HepG2 (cell line): Measurements from ENCODE around the gene ATRNL1. TPM values are rescaled to one million over a fixed set of nuclear protein-coding genes. Genes with fewer than 3 reads are reported as not detected.

Source experiments
- ATAC-seq: fragments of 200-7000 bp; cut with Tn5 transposase; 3 replicates; pipeline ENCODE4 v1.9.1; 2020; ENCODE audit warnings: mild to moderate bottlenecking, moderate library complexity
- BruUV-seq: library from RNA; stranded (reverse); fragments of 400-500 nt; replicated peaks from 2 replicates; lab custom pipeline; 2021; lab: Mats Ljungman, UMichigan
- CTCF ChIA-PET: fragments of 300-600 bp; formaldehyde crosslinking; extraction: SDS; loops from one replicate; lab custom pipeline; 2021; ENCODE audit warnings: low total read pairs, inconsistent platforms, low intra/inter-chr PET ratio; lab: Yijun Ruan, JAX
- POLR2A ChIA-PET: fragments of 350-600 bp; sonication (Branson Sonifier 250); formaldehyde crosslinking; loops from one replicate; lab custom pipeline; 2020; ENCODE audit warnings: antibody characterized with exemption, inconsistent platforms; lab: Yijun Ruan, JAX
- DNase-seq: peaks from one replicate; pipeline ENCODE4 v3.0.0-alpha.2; 2015; ENCODE audit warnings: low spot score
- FAIRE-seq: peaks from 3 replicates; lab custom pipeline; 2011; peaks lifted over from hg19 to GRCh38; lab: Jason Lieb, UNC
- H2AFZ ChIP-seq: one replicate; pipeline ENCODE4 v1.6.1; 2011; ENCODE audit warnings: low read length, inconsistent platforms
- H3K27ac ChIP-seq: fragments of 300-600 bp; 3 replicates; pipeline ENCODE4 v1.8.0; 2011; ENCODE audit warnings: mixed run types, mild to moderate bottlenecking, mixed read lengths, low read length, inconsistent platforms; ENCODE audit not compliant: insufficient read depth; ENCODE audit errors: extremely low read length
- H3K27me3 ChIP-seq, 2 experiments: fragments of 200-600 bp in 1 of 2; 2 replicates in 1 of 2; 3 replicates in 1 of 2; pipeline versions ENCODE4 v1.6.0 to v1.8.0; 2011; ENCODE audit warnings: low read length in 2 of 2, mild to moderate bottlenecking in 2 of 2, moderate library complexity in 2 of 2, inconsistent platforms in 1 of 2; ENCODE audit not compliant: insufficient read depth in 2 of 2, control insufficient read depth in 1 of 2
- H3K36me3 ChIP-seq, 2 experiments: fragments of 200-600 bp in 1 of 2; replicated peaks in 1 of 2; 2 replicates in 1 of 2; 3 replicates in 1 of 2; pipeline versions ENCODE4 v1.5.1 to v1.8.0; 2011; ENCODE audit warnings: low read length in 2 of 2, inconsistent platforms in 1 of 2; ENCODE audit not compliant: insufficient read depth in 2 of 2, control insufficient read depth in 1 of 2
- H3K4me1 ChIP-seq: 2 replicates; pipeline ENCODE4 v1.5.1; 2012; ENCODE audit warnings: low read length, inconsistent platforms; ENCODE audit not compliant: insufficient read depth
- H3K4me2 ChIP-seq: 2 replicates; pipeline ENCODE4 v1.6.0; 2011; ENCODE audit warnings: low read depth, low read length, inconsistent platforms
- H3K4me3 ChIP-seq, 3 experiments: fragments of 200-600 bp in 1 of 3; sonication (generic), shearing (Covaris generic) in 1 of 3; replicated peaks in 1 of 3; 2 replicates each; pipeline ENCODE4 v1.5.1; 2011 to 2016; ENCODE audit warnings: low read length in 3 of 3, inconsistent platforms in 2 of 3, low read depth in 2 of 3, mild to moderate bottlenecking in 2 of 3, control low read depth in 1 of 3, mixed read lengths in 1 of 3; ENCODE audit not compliant: insufficient read depth in 1 of 3
- H3K79me2 ChIP-seq: one replicate; pipeline ENCODE4 v1.6.1; 2011; ENCODE audit warnings: low read length, inconsistent platforms; ENCODE audit not compliant: insufficient read depth
- H3K9ac ChIP-seq: 2 replicates; pipeline ENCODE4 v1.6.0; 2011; ENCODE audit warnings: mild to moderate bottlenecking, low read depth, low read length, inconsistent platforms; ENCODE audit not compliant: insufficient read depth
- H3K9me3 ChIP-seq: 2 replicates; pipeline ENCODE4 v1.5.1; 2012; ENCODE audit warnings: mild to moderate bottlenecking, low read length
- H4K20me1 ChIP-seq: 2 replicates; pipeline ENCODE4 v1.6.0; 2011; ENCODE audit warnings: inconsistent platforms, mild to moderate bottlenecking, low read length, moderate library complexity; ENCODE audit not compliant: insufficient read depth
- ARID4A ChIP-seq: sonication (generic); formaldehyde crosslinking; IDR thresholded peaks from 2 replicates; pipeline ENCODE4 v1.5.0; 2020; ENCODE audit warnings: mild to moderate bottlenecking, missing genetic modification reagents, borderline replicate concordance
- CSRNP1 ChIP-seq: sonication (generic); formaldehyde crosslinking; IDR thresholded peaks from 2 replicates; pipeline ENCODE4 v1.8.1; 2023; ENCODE audit warnings: mild to moderate bottlenecking, missing genetic modification reagents
- GABPA ChIP-seq, 2 experiments: IDR thresholded peaks; 2 replicates each; pipeline ENCODE4 v1.6.1; 2011 to 2016; ENCODE audit warnings: low read depth in 2 of 2, low read length in 1 of 2, missing biosample characterization in 1 of 2, missing genetic modification characterization in 1 of 2
- MATR3 ChIP-seq: sonication (generic); formaldehyde crosslinking; IDR thresholded peaks from 2 replicates; pipeline ENCODE4 v1.4.0; 2020; ENCODE audit warnings: missing genetic modification reagents
- MYNN ChIP-seq: sonication (generic); formaldehyde crosslinking; IDR thresholded peaks from 2 replicates; pipeline ENCODE4 v1.4.0; 2020; ENCODE audit warnings: mild to moderate bottlenecking, low read depth, missing genetic modification reagents
- NR2F1 ChIP-seq, 2 experiments: fragments of 450-650 bp in 1 of 2; formaldehyde crosslinking in 1 of 2; IDR thresholded peaks; 2 replicates each; pipeline versions ENCODE4 v1.5.0 to v1.6.1; 2016 to 2020; ENCODE audit warnings: mild to moderate bottlenecking in 1 of 2, missing compliant biosample characterization in 1 of 2, missing genetic modification reagents in 1 of 2, moderate library complexity in 1 of 2
- PHF20 ChIP-seq: sonication (generic); formaldehyde crosslinking; IDR thresholded peaks from 2 replicates; pipeline ENCODE4 v1.5.0; 2020; ENCODE audit warnings: mild to moderate bottlenecking, missing genetic modification reagents
- PTBP1 ChIP-seq: fragments of 200-400 bp; formaldehyde crosslinking; IDR thresholded peaks from 2 replicates; pipeline ENCODE4 v1.6.1; 2018; ENCODE audit warnings: low read length, low read depth; ENCODE audit not compliant: poor library complexity, severe bottlenecking
- RELA ChIP-seq: sonication (generic); formaldehyde crosslinking; IDR thresholded peaks from 2 replicates; pipeline ENCODE4 v1.4.0; 2020; ENCODE audit warnings: missing genetic modification reagents
- RFX3 ChIP-seq: IDR thresholded peaks from 2 replicates; pipeline ENCODE4 v1.6.1; 2016; ENCODE audit warnings: missing biosample characterization, missing genetic modification reagents
- RORA ChIP-seq: sonication (generic); formaldehyde crosslinking; IDR thresholded peaks from 2 replicates; pipeline ENCODE4 v1.5.0; 2020; ENCODE audit warnings: mild to moderate bottlenecking, missing genetic modification reagents, moderate library complexity
- SCMH1 ChIP-seq: sonication (generic); formaldehyde crosslinking; IDR thresholded peaks from 2 replicates; pipeline ENCODE4 v1.9.0; 2021; ENCODE audit warnings: missing genetic modification reagents, mild to moderate bottlenecking, borderline replicate concordance
- SIX1 ChIP-seq: sonication (generic); formaldehyde crosslinking; IDR thresholded peaks from 2 replicates; pipeline ENCODE4 v1.4.0; 2020; ENCODE audit warnings: missing genetic modification reagents, borderline replicate concordance
- SKI ChIP-seq: fragments of 450-650 bp; IDR thresholded peaks from one replicate; pipeline ENCODE4 v1.6.1; 2018; ENCODE audit warnings: mild to moderate bottlenecking; ENCODE audit not compliant: partially characterized antibody
- ZFP1 ChIP-seq: IDR thresholded peaks from 2 replicates; pipeline ENCODE4 v1.6.1; 2016
- ZNF615 ChIP-seq: sonication (generic); formaldehyde crosslinking; IDR thresholded peaks from 2 replicates; pipeline ENCODE4 v1.5.0; 2020; ENCODE audit warnings: mild to moderate bottlenecking, missing genetic modification reagents, borderline replicate concordance
- ZNF674 ChIP-seq: sonication (generic); formaldehyde crosslinking; IDR thresholded peaks from 2 replicates; pipeline ENCODE4 v1.5.0; 2020; ENCODE audit warnings: low read depth, mild to moderate bottlenecking, missing genetic modification reagents
- WGBS: methylation state at CpG from one replicate; pipeline ENCODE4 v1.1.6; 2017; ENCODE audit warnings: low lambda C conversion rate; 5-methylcytosine and 5-hydroxymethylcytosine counted together
- in situ Hi-C: cut with HindIII; loops from 2 replicates; pipeline ENCODE4 v1.10.0; 2017; ENCODE audit warnings: low pct_unique_long_range_greater_than_20kb; ENCODE audit not compliant: extremely low pct_ligation_motif_present
- intact Hi-C: fragments of 100-400 bp; cut with micrococcal nuclease; formaldehyde crosslinking; loops from one replicate; pipeline ENCODE4 v1.10.0; 2022; ENCODE audit not compliant: unreplicated experiment
- polyA plus RNA-seq, 8 experiments: library from polyadenylated mRNA; depleted of rRNA in 3 of 8; stranded (reverse) in 7 of 8; unstranded in 1 of 8; fragments of >200 nt; fragmentation: Illumina TruSeq in 4 of 8; extraction: Trizol in 4 of 8; gene quantifications; 2 replicates each; pipeline versions ENCODE4 v1.2.1 to v1.2.3, GENCODE V29; 2011 to 2016; ENCODE audit warnings: low read depth in 4 of 8, missing spikeins in 1 of 8, mixed read lengths in 1 of 8; ENCODE audit not compliant: insufficient read depth in 1 of 8
- total RNA-seq, 5 experiments: library from RNA; depleted of rRNA; stranded (reverse); fragments of >200 nt; fragmentation: Illumina TruSeq; extraction: Trizol; gene quantifications; 2 replicates each; pipeline ENCODE4 v1.2.3, GENCODE V29; 2016; ENCODE audit warnings: low read depth in 1 of 5
- TF ChIP-seq, protein P1 (sequence below): sonication (generic); formaldehyde crosslinking; IDR thresholded peaks from 2 replicates; pipeline ENCODE4 v1.8.0; 2022; ENCODE audit warnings: missing genetic modification reagents, mild to moderate bottlenecking, inconsistent platforms, borderline replicate concordance

The ATRNL1 gene
- total and polyA plus RNA-seq, 2 of the 13 experiments (the other 11 are each of a cell fraction or from before 2014, with no cell fraction given) = 0.04 TPM; not detected in 1

- TF ChIP-seq CSRNP1 (CRISPR knock-in tag) (no peak), ZNF674 (no peak), PHF20 (CRISPR knock-in tag) (no peak), SCMH1 (no peak), SIX1 (CRISPR knock-in tag) (no peak)
Observed at GRCh38 chr10:115066528-115066927, 26.6 kb upstream of the ATRNL1 start (continued).

DNA sequence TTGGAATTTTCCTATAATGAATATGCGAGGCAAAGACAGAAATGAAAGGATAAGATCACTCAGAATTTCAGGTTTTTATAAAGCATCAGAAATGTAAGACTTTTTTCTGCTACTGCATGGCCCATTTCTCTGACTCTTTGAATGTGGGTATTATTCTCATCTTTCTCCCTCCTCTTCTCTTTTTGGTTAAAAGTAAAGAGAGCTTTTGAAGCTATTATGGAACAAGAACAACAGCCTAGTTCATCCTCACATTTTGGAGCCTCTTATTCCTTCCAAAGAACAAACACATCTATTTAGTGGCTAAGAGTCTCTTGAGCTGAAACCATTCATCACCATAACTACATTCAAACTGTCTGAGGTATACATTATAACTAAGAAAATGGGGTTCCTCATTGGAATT is 19.4 kb upstream of the ATRNL1 start:
- no peaks in the 10 kb centered on the region for H3K79me2 ChIP-seq
- no peaks in the 10 kb centered on the region for H3K4me1 ChIP-seq
- FAIRE-seq (no peak), DNase-seq (no peak), ATAC-seq (no peak)
- intact Hi-C loops = no loop called here
- 0% methylated on average over 1 of the region's 1 CpG for WGBS
- no peak overlapping the region for H3K4me2 ChIP-seq
- no peaks in the 10 kb centered on the region for H4K20me1 ChIP-seq
- H3K27ac ChIP-seq = no peak overlapping the region
- POLR2A ChIA-PET = no interaction called here
- H2AFZ ChIP-seq = no peak overlapping the region
- CTCF ChIA-PET = no interaction called here
- BruUV-seq = no TSS peak
- no peak overlapping the region for H3K4me3 ChIP-seq
- no peaks in the 10 kb centered on the region for H3K27me3 ChIP-seq
- in situ Hi-C loops = no loop called here
- H3K9ac ChIP-seq = no peak overlapping the region
- no peaks in the 10 kb centered on the region for H3K9me3 ChIP-seq
- no peaks in the 10 kb centered on the region for H3K36me3 ChIP-seq
- TF ChIP-seq SKI (no peak), NR2F1 (CRISPR knock-in tag; IDR thresholded peaks at IDR 0.05) (no peak), RELA (CRISPR knock-in tag) (no peak), ARID4A (CRISPR knock-in tag) (no peak), ZNF615 (CRISPR knock-in tag) (no peak), GABPA (IDR thresholded peaks at IDR 0.05; ENCODE audit: low read depth, low read length) (no peak), GABPA (CRISPR knock-in tag; IDR thresholded peaks at IDR 0.05; ENCODE audit: low read depth) (no peak), MYNN (CRISPR knock-in tag) (no peak), PTBP1 (no peak), ZFP1 (CRISPR knock-in tag) (no peak), MATR3 (CRISPR knock-in tag) (no peak), RFX3 (CRISPR knock-in tag) (no peak), RORA (CRISPR knock-in tag) (no peak)
- TF ChIP-seq, protein P1, sequence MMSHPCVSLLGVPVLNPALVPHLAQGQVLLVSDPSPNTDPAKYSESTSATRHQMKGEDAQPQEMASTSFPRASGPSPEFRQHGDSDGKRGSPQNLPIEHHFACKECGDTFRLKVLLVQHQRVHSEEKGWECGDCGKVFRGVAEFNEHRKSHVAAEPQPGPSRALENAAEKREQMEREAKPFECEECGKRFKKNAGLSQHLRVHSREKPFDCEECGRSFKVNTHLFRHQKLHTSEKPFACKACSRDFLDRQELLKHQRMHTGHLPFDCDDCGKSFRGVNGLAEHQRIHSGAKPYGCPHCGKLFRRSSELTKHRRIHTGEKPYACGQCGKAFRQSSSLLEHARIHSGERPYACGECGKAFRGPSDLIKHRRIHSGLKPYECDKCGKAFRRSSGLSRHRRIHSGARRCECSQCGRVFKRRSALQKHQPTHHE = no peak
